ENCODE data around the gene VAV2.

DNA sequence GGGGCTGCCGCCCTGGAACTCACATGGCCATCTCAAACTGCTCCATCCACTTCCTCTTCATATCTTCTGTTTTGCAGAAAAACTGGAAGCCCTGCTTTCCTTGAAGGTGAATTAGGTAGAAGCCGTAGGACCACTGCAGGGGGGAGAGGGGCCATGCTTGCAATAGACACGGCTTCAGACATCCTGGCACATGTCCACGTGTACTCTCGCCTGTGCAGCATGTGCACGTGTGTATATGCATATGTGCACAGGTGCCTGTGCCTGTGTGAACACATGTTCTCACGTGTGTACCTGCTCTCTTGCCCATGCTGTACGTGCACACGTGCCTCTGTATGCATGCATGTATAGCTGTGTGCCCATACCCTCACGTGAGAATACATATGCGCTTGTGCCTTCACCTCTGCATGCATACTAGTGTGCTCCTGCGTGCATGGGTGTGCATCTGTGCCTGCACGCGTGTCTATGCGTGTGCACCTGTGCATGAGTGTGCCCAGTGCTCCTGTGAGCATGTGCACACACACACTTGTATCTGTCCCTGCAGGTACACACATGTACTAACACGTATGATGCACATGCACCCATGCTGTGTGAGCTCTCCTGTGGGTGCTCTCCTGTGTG is 206.3 kb downstream of the VAV2 start:
- TF ChIP-seq, protein P1, sequence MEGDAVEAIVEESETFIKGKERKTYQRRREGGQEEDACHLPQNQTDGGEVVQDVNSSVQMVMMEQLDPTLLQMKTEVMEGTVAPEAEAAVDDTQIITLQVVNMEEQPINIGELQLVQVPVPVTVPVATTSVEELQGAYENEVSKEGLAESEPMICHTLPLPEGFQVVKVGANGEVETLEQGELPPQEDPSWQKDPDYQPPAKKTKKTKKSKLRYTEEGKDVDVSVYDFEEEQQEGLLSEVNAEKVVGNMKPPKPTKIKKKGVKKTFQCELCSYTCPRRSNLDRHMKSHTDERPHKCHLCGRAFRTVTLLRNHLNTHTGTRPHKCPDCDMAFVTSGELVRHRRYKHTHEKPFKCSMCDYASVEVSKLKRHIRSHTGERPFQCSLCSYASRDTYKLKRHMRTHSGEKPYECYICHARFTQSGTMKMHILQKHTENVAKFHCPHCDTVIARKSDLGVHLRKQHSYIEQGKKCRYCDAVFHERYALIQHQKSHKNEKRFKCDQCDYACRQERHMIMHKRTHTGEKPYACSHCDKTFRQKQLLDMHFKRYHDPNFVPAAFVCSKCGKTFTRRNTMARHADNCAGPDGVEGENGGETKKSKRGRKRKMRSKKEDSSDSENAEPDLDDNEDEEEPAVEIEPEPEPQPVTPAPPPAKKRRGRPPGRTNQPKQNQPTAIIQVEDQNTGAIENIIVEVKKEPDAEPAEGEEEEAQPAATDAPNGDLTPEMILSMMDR (IDR thresholded peaks at IDR 0.05), result no peak
- TF ChIP-seq, protein P2, sequence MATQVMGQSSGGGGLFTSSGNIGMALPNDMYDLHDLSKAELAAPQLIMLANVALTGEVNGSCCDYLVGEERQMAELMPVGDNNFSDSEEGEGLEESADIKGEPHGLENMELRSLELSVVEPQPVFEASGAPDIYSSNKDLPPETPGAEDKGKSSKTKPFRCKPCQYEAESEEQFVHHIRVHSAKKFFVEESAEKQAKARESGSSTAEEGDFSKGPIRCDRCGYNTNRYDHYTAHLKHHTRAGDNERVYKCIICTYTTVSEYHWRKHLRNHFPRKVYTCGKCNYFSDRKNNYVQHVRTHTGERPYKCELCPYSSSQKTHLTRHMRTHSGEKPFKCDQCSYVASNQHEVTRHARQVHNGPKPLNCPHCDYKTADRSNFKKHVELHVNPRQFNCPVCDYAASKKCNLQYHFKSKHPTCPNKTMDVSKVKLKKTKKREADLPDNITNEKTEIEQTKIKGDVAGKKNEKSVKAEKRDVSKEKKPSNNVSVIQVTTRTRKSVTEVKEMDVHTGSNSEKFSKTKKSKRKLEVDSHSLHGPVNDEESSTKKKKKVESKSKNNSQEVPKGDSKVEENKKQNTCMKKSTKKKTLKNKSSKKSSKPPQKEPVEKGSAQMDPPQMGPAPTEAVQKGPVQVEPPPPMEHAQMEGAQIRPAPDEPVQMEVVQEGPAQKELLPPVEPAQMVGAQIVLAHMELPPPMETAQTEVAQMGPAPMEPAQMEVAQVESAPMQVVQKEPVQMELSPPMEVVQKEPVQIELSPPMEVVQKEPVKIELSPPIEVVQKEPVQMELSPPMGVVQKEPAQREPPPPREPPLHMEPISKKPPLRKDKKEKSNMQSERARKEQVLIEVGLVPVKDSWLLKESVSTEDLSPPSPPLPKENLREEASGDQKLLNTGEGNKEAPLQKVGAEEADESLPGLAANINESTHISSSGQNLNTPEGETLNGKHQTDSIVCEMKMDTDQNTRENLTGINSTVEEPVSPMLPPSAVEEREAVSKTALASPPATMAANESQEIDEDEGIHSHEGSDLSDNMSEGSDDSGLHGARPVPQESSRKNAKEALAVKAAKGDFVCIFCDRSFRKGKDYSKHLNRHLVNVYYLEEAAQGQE (IDR thresholded peaks at IDR 0.05; ENCODE audit: insufficient read depth in 1 of 2, low read depth in 2 of 2, low read length in 1 of 2), result no peak
- TF ChIP-seq TCF7L2 (IDR thresholded peaks at IDR 0.05; ENCODE audit: low read depth, low read length), result no peak
- TF ChIP-seq POLR2AphosphoS5 (IDR thresholded peaks at IDR 0.05; ENCODE audit: low read depth, low read length), result no peak
- TF ChIP-seq SIN3A (IDR thresholded peaks at IDR 0.05; ENCODE audit: borderline replicate concordance, insufficient read depth, low read depth, low read length), result no peak
